SU-DHL-6 (cell line): ENCODE results near the gene NEDD4.

Experiments
- EZH2phosphoT487 ChIP-seq: fragments of 200-600 bp; sonication (generic), shearing (Covaris generic); conservative IDR thresholded peaks from 2 replicates; pipeline ENCODE4 v1.6.1; 2018; ENCODE audit warnings: mild to moderate bottlenecking, antibody characterized with exemption, low read length, moderate library complexity, mixed read lengths
- TF ChIP-seq, protein P1 (sequence below): fragments of 200-600 bp; sonication (generic); IDR thresholded peaks from one replicate; pipeline ENCODE4 v1.5.1; 2017; ENCODE audit warnings: antibody characterized with exemption, mild to moderate bottlenecking, low read length, moderate library complexity; ENCODE audit not compliant: insufficient read depth, poor library complexity, severe bottlenecking

DNA sequence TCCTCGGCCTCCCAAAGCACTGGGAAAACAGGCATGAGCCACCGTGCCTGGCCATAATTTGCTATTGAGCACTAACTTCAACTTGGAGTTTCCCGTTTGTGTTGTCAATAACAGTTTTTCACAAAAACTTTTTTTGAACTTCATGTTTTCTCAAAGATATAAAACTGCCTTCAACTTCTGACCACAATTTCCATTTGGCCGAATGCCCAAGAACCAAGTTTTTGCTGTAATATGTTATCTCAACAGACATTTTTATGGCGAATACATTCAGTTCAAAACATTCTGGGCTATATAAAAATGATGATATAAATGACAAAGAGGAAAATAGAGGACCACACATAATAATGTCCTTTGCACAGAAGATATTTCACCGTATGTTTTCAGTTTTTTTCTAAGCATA, 56.4 kb downstream of the NEDD4 start:
- TF ChIP-seq EZH2phosphoT487: no peak
- TF ChIP-seq, protein P1, sequence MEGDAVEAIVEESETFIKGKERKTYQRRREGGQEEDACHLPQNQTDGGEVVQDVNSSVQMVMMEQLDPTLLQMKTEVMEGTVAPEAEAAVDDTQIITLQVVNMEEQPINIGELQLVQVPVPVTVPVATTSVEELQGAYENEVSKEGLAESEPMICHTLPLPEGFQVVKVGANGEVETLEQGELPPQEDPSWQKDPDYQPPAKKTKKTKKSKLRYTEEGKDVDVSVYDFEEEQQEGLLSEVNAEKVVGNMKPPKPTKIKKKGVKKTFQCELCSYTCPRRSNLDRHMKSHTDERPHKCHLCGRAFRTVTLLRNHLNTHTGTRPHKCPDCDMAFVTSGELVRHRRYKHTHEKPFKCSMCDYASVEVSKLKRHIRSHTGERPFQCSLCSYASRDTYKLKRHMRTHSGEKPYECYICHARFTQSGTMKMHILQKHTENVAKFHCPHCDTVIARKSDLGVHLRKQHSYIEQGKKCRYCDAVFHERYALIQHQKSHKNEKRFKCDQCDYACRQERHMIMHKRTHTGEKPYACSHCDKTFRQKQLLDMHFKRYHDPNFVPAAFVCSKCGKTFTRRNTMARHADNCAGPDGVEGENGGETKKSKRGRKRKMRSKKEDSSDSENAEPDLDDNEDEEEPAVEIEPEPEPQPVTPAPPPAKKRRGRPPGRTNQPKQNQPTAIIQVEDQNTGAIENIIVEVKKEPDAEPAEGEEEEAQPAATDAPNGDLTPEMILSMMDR: no peak
